ENCODE data around the gene MRE11.

- TF ChIP-seq POLR2A (IDR thresholded peaks at IDR 0.05) (no peak), EP300 (IDR thresholded peaks at IDR 0.05) (no peak)
- TF ChIP-seq, protein P1, sequence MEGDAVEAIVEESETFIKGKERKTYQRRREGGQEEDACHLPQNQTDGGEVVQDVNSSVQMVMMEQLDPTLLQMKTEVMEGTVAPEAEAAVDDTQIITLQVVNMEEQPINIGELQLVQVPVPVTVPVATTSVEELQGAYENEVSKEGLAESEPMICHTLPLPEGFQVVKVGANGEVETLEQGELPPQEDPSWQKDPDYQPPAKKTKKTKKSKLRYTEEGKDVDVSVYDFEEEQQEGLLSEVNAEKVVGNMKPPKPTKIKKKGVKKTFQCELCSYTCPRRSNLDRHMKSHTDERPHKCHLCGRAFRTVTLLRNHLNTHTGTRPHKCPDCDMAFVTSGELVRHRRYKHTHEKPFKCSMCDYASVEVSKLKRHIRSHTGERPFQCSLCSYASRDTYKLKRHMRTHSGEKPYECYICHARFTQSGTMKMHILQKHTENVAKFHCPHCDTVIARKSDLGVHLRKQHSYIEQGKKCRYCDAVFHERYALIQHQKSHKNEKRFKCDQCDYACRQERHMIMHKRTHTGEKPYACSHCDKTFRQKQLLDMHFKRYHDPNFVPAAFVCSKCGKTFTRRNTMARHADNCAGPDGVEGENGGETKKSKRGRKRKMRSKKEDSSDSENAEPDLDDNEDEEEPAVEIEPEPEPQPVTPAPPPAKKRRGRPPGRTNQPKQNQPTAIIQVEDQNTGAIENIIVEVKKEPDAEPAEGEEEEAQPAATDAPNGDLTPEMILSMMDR (IDR thresholded peaks at IDR 0.05) = no peak
These were observed 32.1 kb upstream of the MRE11 start for GRCh38 chr11:94525546-94526324.
